ENCODE results near the gene CCR5. TPM values are rescaled to one million over a fixed set of nuclear protein-coding genes. Genes with fewer than 3 reads are reported as not detected.
"Not testable (repeated sequence)": the region's sequence is repeated elsewhere in the genome, so short reads cannot be mapped to it uniquely, and the experiment has no call there.

Gene CCR5
- total RNA-seq, 2 donors from 2014 or later = not detected

DNA sequence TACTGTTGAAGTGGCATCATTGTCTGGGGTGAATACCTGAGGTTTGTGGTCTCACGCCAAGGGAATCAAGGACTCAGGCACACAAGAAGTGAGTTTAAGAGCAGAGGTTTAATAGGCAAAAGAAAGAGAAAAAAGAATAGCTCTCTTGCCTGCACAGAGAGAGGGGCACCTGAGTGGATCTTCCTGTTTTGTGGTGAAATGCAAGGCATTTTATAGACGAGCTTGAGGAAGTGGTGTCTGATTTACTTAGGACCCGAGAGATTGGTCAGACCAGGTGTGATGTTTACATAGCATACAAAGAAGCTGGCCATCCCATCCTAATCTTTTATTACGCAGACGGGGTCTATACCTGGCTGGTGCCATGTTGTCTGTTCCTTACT lies 13.2 kb downstream of the CCR5 start:
- Histone ChIP-seq H3K9ac (ENCODE audit: extremely low read depth, low read length, poor library complexity, severe bottlenecking) (no peak overlapping the region), H3K4me3 (ENCODE audit: low read length) (no peak overlapping the region), H3K9me3 (ENCODE audit: control insufficient read depth, low read length) (peaks cover 18% of the 10 kb centered on the region), H3K27me3 (ENCODE audit: control insufficient read depth, insufficient read depth, low read length, poor library complexity, severe bottlenecking) (no peaks in the 10 kb centered on the region), H3K36me3 (ENCODE audit: control insufficient read depth, insufficient read depth, low read length) (no peaks in the 10 kb centered on the region), H3K4me1 (ENCODE audit: control insufficient read depth, insufficient read depth, low read length) (peaks cover 16% of the 10 kb centered on the region), H3K27ac (ENCODE audit: low read depth, low read length) (no peak overlapping the region)
- peak; percentile 17 for DNase-seq
- WGBS, 2 experiments (ENCODE audit: insufficient coverage in 1 of 2, insufficient read length in 1 of 2) = 91 to 100% methylated on average over 4 to 5 of the region's 5 CpGs
- H3K27ac Mint-ChIP-seq = no peak overlapping the region
- H3K9me3 Mint-ChIP-seq = no peaks in the 10 kb centered on the region
- peaks cover 30% of the 10 kb centered on the region for H3K4me1 Mint-ChIP-seq
- H3K4me3 Mint-ChIP-seq = no peak overlapping the region
- no peaks in the 10 kb centered on the region for H3K36me3 Mint-ChIP-seq (ENCODE audit: low read depth)
- H3K27me3 Mint-ChIP-seq (ENCODE audit: insufficient read depth) = no peaks in the 10 kb centered on the region
- TF ChIP-seq, protein P1, sequence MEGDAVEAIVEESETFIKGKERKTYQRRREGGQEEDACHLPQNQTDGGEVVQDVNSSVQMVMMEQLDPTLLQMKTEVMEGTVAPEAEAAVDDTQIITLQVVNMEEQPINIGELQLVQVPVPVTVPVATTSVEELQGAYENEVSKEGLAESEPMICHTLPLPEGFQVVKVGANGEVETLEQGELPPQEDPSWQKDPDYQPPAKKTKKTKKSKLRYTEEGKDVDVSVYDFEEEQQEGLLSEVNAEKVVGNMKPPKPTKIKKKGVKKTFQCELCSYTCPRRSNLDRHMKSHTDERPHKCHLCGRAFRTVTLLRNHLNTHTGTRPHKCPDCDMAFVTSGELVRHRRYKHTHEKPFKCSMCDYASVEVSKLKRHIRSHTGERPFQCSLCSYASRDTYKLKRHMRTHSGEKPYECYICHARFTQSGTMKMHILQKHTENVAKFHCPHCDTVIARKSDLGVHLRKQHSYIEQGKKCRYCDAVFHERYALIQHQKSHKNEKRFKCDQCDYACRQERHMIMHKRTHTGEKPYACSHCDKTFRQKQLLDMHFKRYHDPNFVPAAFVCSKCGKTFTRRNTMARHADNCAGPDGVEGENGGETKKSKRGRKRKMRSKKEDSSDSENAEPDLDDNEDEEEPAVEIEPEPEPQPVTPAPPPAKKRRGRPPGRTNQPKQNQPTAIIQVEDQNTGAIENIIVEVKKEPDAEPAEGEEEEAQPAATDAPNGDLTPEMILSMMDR (conservative IDR thresholded peaks at IDR 0.05) = no peak

DNA sequence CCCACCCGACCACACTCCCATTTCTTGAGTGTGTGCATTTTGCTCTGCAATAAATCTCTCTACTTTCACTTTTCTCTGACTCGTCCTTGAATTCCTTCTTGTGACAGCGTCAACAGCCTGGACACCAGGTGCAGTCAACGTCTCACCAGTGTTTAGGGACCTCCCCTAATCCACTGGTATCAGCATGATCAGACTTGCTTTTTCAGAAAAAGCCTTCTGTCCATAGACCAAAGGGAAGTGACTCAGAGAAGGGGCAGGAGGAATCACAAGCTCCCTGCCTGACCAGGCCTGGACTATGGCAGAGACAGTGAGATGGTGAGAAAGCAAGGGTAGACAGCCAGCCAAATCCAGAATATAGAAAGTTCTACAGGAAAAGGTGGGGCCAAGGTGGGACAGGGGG lies 15.5 kb downstream of the CCR5 start:
- no peak for DNase-seq
- H3K4me1 ChIP-seq (ENCODE audit: control insufficient read depth, insufficient read depth, low read length) = peaks cover 12% of the 10 kb centered on the region
- Mint-ChIP-seq H3K9me3 (no peaks in the 10 kb centered on the region), H3K4me3 (no peak overlapping the region), H3K27ac (no peak overlapping the region), H3K4me1 (peaks cover 18% of the 10 kb centered on the region), H3K36me3 (ENCODE audit: low read depth) (no peaks in the 10 kb centered on the region), H3K27me3 (ENCODE audit: insufficient read depth) (no peaks in the 10 kb centered on the region)
- no peak overlapping the region for H3K4me3 ChIP-seq (ENCODE audit: low read length)
- H3K27me3 ChIP-seq (ENCODE audit: control insufficient read depth, insufficient read depth, low read length, poor library complexity, severe bottlenecking) = no peaks in the 10 kb centered on the region
- peaks cover 21% of the 10 kb centered on the region for H3K9me3 ChIP-seq (ENCODE audit: control insufficient read depth, low read length)
- H3K9ac ChIP-seq (ENCODE audit: extremely low read depth, low read length, poor library complexity, severe bottlenecking) = no peak overlapping the region
- 93 to 94% methylated on average over 4 of the region's 4 CpGs for WGBS, 2 experiments (ENCODE audit: insufficient coverage in 1 of 2, insufficient read length in 1 of 2)
- TF ChIP-seq, protein P1 (conservative IDR thresholded peaks at IDR 0.05) = no peak
- H3K27ac ChIP-seq (ENCODE audit: low read depth, low read length) = no peak overlapping the region
- H3K36me3 ChIP-seq (ENCODE audit: control insufficient read depth, insufficient read depth, low read length) = no peaks in the 10 kb centered on the region

- H3K27ac ChIP-seq (ENCODE audit: low read depth, low read length); H3K9ac ChIP-seq (ENCODE audit: extremely low read depth, low read length, poor library complexity, severe bottlenecking); DNase-seq; H3K4me1 ChIP-seq (ENCODE audit: control insufficient read depth, insufficient read depth, low read length); H3K27me3 ChIP-seq (ENCODE audit: control insufficient read depth, insufficient read depth, low read length, poor library complexity, severe bottlenecking); H3K36me3 Mint-ChIP-seq (ENCODE audit: low read depth); H3K36me3 ChIP-seq (ENCODE audit: control insufficient read depth, insufficient read depth, low read length); H3K27me3 Mint-ChIP-seq (ENCODE audit: insufficient read depth); H3K9me3 Mint-ChIP-seq; H3K4me3 Mint-ChIP-seq; H3K27ac Mint-ChIP-seq: not testable (repeated sequence)
- 94 to 97% methylated on average over 4 of the region's 4 CpGs for WGBS, 2 experiments (ENCODE audit: insufficient coverage in 1 of 2, insufficient read length in 1 of 2)
- peak overlapping the region; percentile 24 for H3K4me3 ChIP-seq (ENCODE audit: low read length)
- peaks cover 21% of the 10 kb centered on the region for H3K9me3 ChIP-seq (ENCODE audit: control insufficient read depth, low read length)
- peaks cover 21% of the 10 kb centered on the region for H3K4me1 Mint-ChIP-seq
These were observed 18.1 kb downstream of the CCR5 start for GRCh38 chr3:46388847-46389246.

DNA sequence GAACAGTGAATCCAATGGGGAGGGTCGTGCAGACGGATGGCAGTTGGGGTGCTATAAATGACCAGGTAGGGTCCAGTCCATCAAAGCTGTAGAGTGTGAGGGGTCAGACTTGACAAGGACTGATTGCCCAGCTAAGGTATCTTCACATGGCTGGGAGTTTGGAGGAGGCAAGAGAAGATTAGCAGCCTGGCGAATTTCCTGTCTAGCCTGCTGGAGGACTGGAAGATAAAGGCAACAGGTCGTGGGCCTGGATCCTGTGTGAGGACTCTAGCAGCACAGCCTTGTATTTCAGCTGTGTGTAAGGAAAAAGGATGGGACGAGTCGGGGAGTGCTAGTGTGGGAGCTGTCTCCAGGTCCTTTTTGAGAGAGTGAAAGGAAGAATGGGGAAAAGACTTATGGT lies 18.6 kb downstream of the CCR5 start:
- Histone ChIP-seq H3K4me1 (ENCODE audit: control insufficient read depth, insufficient read depth, low read length) (peaks cover 5% of the 10 kb centered on the region), H3K9me3 (ENCODE audit: control insufficient read depth, low read length) (peaks cover 21% of the 10 kb centered on the region), H3K4me3 (ENCODE audit: low read length) (peak overlapping the region; percentile 24), H3K27me3 (ENCODE audit: control insufficient read depth, insufficient read depth, low read length, poor library complexity, severe bottlenecking) (no peaks in the 10 kb centered on the region), H3K36me3 (ENCODE audit: control insufficient read depth, insufficient read depth, low read length) (no peaks in the 10 kb centered on the region), H3K9ac (ENCODE audit: extremely low read depth, low read length, poor library complexity, severe bottlenecking) (no peak overlapping the region), H3K27ac (ENCODE audit: low read depth, low read length) (no peak overlapping the region)
- H3K27me3 Mint-ChIP-seq (ENCODE audit: insufficient read depth) = no peaks in the 10 kb centered on the region
- no peaks in the 10 kb centered on the region for H3K36me3 Mint-ChIP-seq (ENCODE audit: low read depth)
- WGBS, 2 experiments (ENCODE audit: insufficient coverage in 1 of 2, insufficient read length in 1 of 2) = 92 to 93% methylated on average over 6 of the region's 6 CpGs
- no peak overlapping the region for H3K4me3 Mint-ChIP-seq
- no peaks in the 10 kb centered on the region for H3K9me3 Mint-ChIP-seq
- DNase-seq = no peak
- peaks cover 23% of the 10 kb centered on the region for H3K4me1 Mint-ChIP-seq
- TF ChIP-seq, protein P1 (conservative IDR thresholded peaks at IDR 0.05) = no peak
- no peak overlapping the region for H3K27ac Mint-ChIP-seq

DNA sequence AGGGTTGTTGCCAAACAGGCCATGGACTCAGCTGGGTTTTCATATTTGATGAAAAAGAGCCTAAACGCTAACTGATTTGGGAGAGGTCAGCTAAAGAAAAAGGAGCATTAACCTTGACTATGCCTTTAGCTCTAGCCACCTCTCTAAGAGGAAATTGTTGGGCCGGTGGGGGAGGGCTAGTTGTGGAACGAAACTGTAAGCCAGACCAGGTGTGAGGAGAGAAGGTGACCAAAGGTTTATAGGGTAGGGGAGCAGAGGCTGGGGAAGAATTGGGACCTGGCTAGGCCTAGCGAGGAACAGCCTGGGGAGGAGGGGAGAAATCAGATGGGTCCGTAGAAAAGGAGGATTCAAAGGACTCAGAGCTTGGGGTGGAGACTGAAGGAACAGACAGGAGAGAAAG lies 20.8 kb downstream of the CCR5 start:
- H3K36me3 ChIP-seq (ENCODE audit: control insufficient read depth, insufficient read depth, low read length); H3K27me3 Mint-ChIP-seq (ENCODE audit: insufficient read depth); H3K4me3 ChIP-seq (ENCODE audit: low read length); H3K27ac ChIP-seq (ENCODE audit: low read depth, low read length); H3K36me3 Mint-ChIP-seq (ENCODE audit: low read depth); DNase-seq; H3K27ac Mint-ChIP-seq; H3K4me3 Mint-ChIP-seq; H3K9ac ChIP-seq (ENCODE audit: extremely low read depth, low read length, poor library complexity, severe bottlenecking); H3K4me1 ChIP-seq (ENCODE audit: control insufficient read depth, insufficient read depth, low read length); H3K27me3 ChIP-seq (ENCODE audit: control insufficient read depth, insufficient read depth, low read length, poor library complexity, severe bottlenecking); H3K9me3 Mint-ChIP-seq: not testable (repeated sequence)
- peaks cover 20% of the 10 kb centered on the region for H3K4me1 Mint-ChIP-seq
- peaks cover 21% of the 10 kb centered on the region for H3K9me3 ChIP-seq (ENCODE audit: control insufficient read depth, low read length)
- 88 to 100% methylated on average over 2 to 5 of the region's 5 CpGs for WGBS, 2 experiments (ENCODE audit: insufficient coverage in 1 of 2, insufficient read length in 1 of 2)

Data from endodermal cell (in vitro differentiated cells).